GM18907 (cell line): Measurements from ENCODE around the gene ACAD10.
A peak's percentile ranks its signal among the peaks of the same experiment; 100 is the strongest.
"Not testable (repeated sequence)": the region's sequence is repeated elsewhere in the genome, so short reads cannot be mapped to it uniquely, and the experiment has no call there.

Experiments used
- ATAC-seq: cut with Tn5 transposase; IDR thresholded peaks from one replicate; pipeline ENCODE4 v1.9.1; 2021; ENCODE audit warnings: mild to moderate bottlenecking, moderate library complexity; ENCODE audit not compliant: unreplicated experiment

Gene ACAD10

DNA sequence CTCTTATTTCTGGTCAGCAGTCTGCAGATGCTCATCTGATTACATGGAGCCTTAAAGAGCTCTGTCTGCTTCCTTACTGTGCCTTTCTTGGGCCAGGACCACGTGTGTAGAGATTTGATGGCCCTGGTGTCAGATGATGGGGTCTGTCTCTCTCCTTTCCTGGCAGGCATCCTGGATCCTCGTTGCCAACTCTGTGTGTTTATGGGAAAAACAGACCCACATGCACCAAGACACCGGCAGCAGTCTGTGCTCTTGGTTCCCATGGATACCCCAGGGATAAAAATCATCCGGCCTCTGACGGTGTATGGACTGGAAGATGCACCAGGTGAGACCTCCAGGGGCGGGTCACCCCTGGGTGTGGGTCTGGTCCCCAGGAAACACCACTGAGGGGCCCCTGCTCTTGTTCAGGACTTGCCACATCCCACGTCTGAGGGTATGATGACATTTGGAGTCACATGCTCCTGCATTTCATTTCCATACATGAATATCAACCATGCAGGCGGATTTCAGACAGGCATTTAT, 62.4 kb downstream of the ACAD10 start:
- no peak for ATAC-seq

- ATAC-seq, result no peak
Measured at GRCh38 chr12:111748867-111749266, 63.0 kb downstream of the ACAD10 start.

DNA sequence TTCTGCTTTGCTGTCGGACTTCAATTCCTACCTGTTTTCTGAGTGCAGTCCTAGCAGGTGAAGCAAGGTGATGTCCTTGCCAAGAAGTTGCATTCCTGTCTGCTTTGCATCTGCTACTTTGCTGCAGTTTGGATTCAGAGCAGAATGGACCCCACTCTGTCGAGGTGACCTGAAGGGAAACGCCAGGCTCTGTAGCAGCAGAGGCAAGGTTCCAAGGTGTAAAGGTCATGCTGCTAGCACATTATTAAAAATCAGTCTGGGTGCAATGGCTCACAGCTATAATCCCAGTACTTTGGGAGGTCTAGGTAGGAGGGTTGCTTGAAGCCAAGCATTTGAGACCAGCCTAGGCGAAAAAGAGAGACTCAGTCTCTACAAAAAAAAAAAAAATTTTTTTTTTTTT, 63.5 kb downstream of the ACAD10 start:
- no peak for ATAC-seq

DNA sequence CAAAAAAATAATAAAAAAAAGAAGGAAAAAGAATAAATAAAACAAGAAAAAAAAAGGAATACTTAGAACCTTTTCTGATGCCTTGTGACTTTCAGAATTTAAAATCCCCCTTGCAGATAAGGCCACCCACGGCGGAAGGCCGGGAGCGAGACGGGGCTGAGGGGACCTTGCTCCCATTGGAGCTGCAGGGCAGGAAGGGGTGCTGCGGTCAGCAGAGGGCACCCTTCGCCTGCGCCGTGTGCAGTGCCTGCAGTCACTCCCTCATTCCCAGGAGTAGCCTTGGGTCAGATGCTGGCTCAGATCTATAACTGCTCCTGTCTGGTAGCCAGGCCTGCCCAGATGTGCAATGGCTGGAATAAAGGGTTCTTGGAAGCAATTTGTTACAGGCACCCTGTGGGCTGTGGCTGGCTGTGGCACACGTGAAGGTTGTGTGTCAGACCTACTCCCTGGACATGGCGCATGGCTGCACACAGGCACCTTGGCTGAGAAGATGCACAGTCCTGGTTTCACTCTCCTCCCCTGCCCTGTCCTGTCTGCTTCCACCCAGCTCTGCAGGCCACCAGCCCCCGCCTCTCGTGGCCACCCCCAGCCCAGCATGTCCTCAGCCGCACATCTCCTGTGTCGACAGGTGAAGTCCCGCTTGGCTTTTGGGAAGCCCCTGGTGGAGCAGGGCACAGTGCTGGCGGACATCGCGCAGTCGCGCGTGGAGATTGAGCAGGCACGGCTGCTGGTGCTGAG, 67.5 kb downstream of the ACAD10 start:
- no peak for ATAC-seq

DNA sequence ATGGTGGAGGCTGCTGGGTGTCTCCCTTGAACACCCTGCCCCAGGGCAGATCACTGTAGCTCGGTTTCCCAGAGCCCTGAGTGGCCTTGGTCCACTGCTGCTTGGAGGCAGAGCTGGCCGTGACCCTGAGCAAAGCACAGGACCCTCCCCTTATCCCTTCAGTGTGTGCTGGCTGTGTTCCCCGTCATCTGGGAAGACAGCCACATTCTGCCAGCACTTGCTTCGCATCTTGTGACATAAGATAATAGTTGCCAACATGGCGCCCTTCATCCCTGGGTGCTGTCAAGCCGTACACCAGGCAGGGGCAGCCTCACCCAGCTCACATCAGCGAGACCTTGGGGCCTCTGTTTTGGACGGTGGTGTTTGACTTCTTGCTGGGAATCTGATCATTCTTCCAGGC, 68.8 kb downstream of the ACAD10 start:
- ATAC-seq, result no peak

DNA sequence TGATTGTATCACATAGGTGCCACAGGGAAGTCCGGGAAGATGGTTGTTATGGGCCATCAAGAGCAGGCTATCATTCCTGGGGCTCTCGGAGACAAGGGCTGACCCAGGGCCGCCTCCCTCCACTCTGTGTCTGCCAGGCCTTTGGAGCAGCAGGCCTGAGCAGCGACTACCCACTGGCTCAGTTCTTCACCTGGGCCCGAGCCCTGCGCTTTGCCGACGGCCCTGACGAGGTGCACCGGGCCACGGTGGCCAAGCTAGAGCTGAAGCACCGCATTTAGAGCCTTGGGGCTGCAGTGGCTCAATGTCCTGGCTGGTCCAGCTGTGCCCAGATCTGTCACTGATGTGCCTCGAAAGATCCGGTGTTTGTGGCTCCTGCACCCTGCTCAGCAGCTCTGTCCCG, 70.3 kb downstream of the ACAD10 start:
- ATAC-seq, result no peak

DNA sequence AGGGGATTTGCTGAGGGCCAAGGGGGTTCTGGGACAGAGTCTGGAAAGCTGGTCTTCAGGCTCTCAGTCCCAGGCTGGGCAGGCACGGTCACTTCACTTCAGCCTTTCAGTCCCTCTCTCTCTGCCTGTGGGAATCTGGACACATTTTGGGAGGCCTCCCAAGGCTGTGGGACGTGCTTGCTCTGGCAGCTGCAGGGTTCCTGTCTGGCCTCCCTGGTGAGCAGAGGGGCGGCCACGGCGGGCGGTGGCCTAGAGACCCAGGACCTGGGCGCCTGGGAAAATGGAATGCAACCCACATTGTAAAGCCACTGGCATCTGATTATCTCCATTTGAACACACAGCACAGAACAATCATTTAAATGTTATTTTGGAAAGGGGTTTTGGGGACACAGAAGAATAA, 70.8 kb downstream of the ACAD10 start:
- ATAC-seq, result no peak

- ATAC-seq, result peak; percentile 37
Measured at GRCh38 chr12:111757361-111758119, 71.7 kb downstream of the ACAD10 start.

GRCh38 chr12:111758120-111758561, 72.3 kb downstream of the ACAD10 start:
- ATAC-seq, result peak; percentile 15

DNA sequence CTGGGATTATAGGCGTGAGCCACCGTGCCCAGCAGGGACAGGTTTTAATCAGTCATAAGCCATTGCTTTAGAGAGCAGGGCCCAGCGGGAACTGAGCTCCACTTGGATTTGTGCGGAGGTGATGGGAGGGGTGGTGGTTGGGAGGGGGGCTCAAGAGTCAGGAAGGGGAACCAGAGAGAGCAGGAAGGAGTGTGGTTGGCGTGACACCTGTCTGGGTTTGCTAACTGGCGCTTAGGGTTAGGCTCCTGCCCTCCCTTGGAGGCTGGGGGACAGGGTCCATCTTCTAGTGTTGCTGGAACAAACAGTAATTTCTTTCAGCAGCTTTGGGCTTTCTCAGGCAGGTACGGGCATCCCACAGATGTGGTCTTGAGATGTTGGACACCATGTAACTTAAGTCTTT, 73.4 kb downstream of the ACAD10 start:
- ATAC-seq, result no peak

GRCh38 chr12:111759991-111760390, 74.1 kb downstream of the ACAD10 start:
- ATAC-seq, result no peak

GRCh38 chr12:111761099-111761498, 75.2 kb downstream of the ACAD10 start:
- no peak for ATAC-seq

GRCh38 chr12:111761706-111762105, 75.9 kb downstream of the ACAD10 start:
- no peak for ATAC-seq

- not testable (repeated sequence) for ATAC-seq
Measured at GRCh38 chr12:111763552-111763951, 77.7 kb downstream of the ACAD10 start.

- peak; percentile 40 for ATAC-seq
Measured at GRCh38 chr12:111764120-111764821, 78.4 kb downstream of the ACAD10 start.

DNA sequence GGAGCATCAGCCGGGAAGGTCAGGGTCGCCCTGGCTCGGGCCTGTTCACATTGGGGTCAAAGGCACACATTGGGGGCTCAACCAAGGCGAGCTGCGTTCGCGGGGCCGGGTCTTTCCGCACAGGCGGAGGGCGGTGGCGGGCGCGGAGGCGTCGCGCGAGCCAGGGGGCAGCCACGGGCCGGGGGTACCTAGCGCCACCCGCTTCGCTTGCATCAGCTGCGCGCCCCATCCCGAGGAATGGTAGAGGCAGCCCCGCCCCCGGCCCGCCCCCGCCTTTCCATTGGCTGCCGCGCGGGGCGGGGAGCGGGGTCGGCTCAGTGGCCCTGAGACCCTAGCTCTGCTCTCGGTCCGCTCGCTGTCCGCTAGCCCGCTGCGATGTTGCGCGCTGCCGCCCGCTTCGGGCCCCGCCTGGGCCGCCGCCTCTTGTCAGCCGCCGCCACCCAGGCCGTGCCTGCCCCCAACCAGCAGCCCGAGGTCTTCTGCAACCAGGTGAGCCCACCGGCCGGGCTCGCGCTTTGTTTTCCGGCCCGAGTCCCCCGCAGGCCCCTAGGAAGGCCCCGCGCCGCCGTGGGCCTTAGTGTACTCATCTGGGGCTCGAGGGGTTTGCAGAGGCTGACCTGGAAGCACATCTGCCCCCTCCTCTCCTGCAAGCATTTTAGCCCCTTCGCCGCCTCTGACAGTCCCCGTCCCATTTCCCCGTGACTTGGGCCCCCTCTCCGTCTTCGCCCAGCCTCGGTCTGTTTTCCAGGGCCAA, 80.9 kb downstream of the ACAD10 start, which contains the start of gene ALDH2:
TSS of gene ALDH2 (plus strand) at position 326 of the 754 bp plus-strand sequence. CDS start at position 376, 50 bp downstream.
- peak; percentile 48 for ATAC-seq

GRCh38 chr12:111767362-111768158, 81.7 kb downstream of the ACAD10 start:
- no peak for ATAC-seq

- no peak for ATAC-seq
Measured at GRCh38 chr12:111768159-111768895, 82.5 kb downstream of the ACAD10 start.

- no peak for ATAC-seq
Measured at GRCh38 chr12:111769599-111769998, 83.7 kb downstream of the ACAD10 start.
